Mesothelial cell of epicardium (in vitro differentiated cells): ENCODE measurements around the gene GOLIM4. TPM values are rescaled to one million over a fixed set of nuclear protein-coding genes. Genes with fewer than 3 reads are reported as not detected.

Source experiments
- DNase-seq, 2 experiments: peaks; one replicate each; pipeline ENCODE4 v3.0.0; 2021; ENCODE audit warnings: low spot score in 2 of 2; ENCODE audit not compliant: unreplicated experiment in 2 of 2
- H3K27ac Mint-ChIP-seq: 2 replicates; pipeline ENCODE4 v1.8.0; 2021; ENCODE audit warnings: mixed read lengths
- H3K27me3 Mint-ChIP-seq: 2 replicates; pipeline ENCODE4 v1.8.0; 2021; ENCODE audit warnings: low read depth, mixed read lengths
- H3K36me3 Mint-ChIP-seq: 2 replicates; pipeline ENCODE4 v1.8.0; 2021; ENCODE audit warnings: mixed read lengths
- H3K4me1 Mint-ChIP-seq: 2 replicates; pipeline ENCODE4 v1.8.0; 2021; ENCODE audit warnings: mixed read lengths
- H3K4me3 Mint-ChIP-seq: 2 replicates; pipeline ENCODE4 v1.8.0; 2021; ENCODE audit warnings: mild to moderate bottlenecking, moderate library complexity, mixed read lengths
- H3K9me3 Mint-ChIP-seq: 2 replicates; pipeline ENCODE4 v1.8.0; 2021; ENCODE audit warnings: mixed read lengths
- total RNA-seq: library from RNA; stranded (reverse); gene quantifications from 3 replicates; pipeline ENCODE4 v1.2.1, GENCODE V29; 2021
- TF ChIP-seq, protein P1 (sequence below): fragments of 200-600 bp; sonication (generic); IDR thresholded peaks from one replicate; pipeline ENCODE4 v1.5.0; 2021; ENCODE audit warnings: antibody characterized with exemption; ENCODE audit not compliant: unreplicated experiment

The GOLIM4 gene
- total RNA-seq, 1 donor from 2014 or later, result 93.7 TPM

DNA sequence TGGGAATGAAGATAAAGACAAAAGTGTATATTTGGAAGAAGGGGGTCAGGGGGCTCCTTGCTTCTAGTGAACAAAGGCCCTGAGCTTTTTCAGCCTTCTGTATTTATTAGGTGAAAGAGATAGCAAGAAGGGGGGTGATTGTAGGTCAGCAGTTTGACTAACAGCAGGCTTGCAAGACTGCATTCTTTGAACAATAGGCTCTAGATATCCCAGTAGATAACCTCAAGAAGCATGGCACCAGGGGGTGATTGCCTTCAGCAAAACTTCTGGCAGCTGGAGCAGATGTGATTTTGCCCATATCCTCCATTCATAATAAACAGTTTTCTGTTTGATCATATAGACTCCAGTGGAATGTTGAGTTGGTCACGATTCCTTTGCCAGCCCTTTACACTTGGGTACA, 31.7 kb upstream of the GOLIM4 start:
- no peak for DNase-seq
- no peak overlapping the region for H3K4me3 Mint-ChIP-seq
- TF ChIP-seq, protein P1, sequence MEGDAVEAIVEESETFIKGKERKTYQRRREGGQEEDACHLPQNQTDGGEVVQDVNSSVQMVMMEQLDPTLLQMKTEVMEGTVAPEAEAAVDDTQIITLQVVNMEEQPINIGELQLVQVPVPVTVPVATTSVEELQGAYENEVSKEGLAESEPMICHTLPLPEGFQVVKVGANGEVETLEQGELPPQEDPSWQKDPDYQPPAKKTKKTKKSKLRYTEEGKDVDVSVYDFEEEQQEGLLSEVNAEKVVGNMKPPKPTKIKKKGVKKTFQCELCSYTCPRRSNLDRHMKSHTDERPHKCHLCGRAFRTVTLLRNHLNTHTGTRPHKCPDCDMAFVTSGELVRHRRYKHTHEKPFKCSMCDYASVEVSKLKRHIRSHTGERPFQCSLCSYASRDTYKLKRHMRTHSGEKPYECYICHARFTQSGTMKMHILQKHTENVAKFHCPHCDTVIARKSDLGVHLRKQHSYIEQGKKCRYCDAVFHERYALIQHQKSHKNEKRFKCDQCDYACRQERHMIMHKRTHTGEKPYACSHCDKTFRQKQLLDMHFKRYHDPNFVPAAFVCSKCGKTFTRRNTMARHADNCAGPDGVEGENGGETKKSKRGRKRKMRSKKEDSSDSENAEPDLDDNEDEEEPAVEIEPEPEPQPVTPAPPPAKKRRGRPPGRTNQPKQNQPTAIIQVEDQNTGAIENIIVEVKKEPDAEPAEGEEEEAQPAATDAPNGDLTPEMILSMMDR, result no peak
- no peaks in the 10 kb centered on the region for H3K4me1 Mint-ChIP-seq
- H3K9me3 Mint-ChIP-seq, result peaks cover 36% of the 10 kb centered on the region
- H3K36me3 Mint-ChIP-seq, result peaks cover 6% of the 10 kb centered on the region
- peaks cover 2% of the 10 kb centered on the region for H3K27me3 Mint-ChIP-seq
- no peak overlapping the region for H3K27ac Mint-ChIP-seq

DNA sequence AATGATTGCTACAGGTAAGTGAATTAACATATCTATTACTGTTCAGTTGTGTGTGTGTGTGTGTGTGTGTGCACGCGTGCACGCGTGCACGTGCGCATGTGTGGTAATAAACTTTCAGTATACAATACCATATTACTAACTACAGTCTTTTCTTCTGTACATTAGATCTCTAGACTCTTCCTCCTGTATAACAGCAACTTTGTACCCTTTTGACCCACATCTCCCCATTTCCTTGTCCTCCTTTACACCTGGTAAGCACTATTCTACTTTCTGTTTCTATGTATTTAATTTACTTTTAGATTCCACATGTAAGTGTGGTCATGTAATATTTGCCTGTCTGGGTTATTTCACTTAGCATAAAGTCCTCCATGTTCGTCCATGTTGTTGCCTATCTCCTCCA, 29.1 kb upstream of the GOLIM4 start:
- Mint-ChIP-seq H3K27me3 (no peaks in the 10 kb centered on the region), H3K4me3 (no peak overlapping the region), H3K9me3 (peaks cover 31% of the 10 kb centered on the region), H3K27ac (no peak overlapping the region), H3K4me1 (no peaks in the 10 kb centered on the region), H3K36me3 (peaks cover 6% of the 10 kb centered on the region)
- DNase-seq, result no peak
- TF ChIP-seq, protein P1, result no peak

DNA sequence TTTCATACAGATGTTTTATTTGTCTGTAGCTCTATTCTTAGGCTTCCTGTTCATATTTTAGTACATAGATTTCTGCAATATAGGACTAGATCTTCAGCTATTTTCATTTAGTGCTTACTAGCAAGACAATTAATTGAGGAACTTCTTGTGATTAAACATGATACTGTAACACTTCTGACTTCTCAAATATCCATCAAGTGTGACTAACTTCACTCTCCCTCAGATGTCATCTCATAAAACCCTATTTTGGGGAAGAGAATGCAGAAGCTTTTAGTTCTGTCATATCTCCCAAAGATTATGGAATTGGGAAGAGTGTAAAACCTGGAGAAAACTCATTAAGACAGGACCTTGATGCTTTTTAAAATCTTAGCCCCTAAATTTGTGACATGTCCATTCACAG, 28.6 kb upstream of the GOLIM4 start:
- no peak for DNase-seq
- peaks cover 26% of the 10 kb centered on the region for H3K9me3 Mint-ChIP-seq
- H3K36me3 Mint-ChIP-seq, result peaks cover 6% of the 10 kb centered on the region
- H3K4me1 Mint-ChIP-seq, result no peaks in the 10 kb centered on the region
- no peak overlapping the region for H3K27ac Mint-ChIP-seq
- TF ChIP-seq, protein P1, result no peak
- H3K4me3 Mint-ChIP-seq, result no peak overlapping the region
- H3K27me3 Mint-ChIP-seq, result no peaks in the 10 kb centered on the region

DNA sequence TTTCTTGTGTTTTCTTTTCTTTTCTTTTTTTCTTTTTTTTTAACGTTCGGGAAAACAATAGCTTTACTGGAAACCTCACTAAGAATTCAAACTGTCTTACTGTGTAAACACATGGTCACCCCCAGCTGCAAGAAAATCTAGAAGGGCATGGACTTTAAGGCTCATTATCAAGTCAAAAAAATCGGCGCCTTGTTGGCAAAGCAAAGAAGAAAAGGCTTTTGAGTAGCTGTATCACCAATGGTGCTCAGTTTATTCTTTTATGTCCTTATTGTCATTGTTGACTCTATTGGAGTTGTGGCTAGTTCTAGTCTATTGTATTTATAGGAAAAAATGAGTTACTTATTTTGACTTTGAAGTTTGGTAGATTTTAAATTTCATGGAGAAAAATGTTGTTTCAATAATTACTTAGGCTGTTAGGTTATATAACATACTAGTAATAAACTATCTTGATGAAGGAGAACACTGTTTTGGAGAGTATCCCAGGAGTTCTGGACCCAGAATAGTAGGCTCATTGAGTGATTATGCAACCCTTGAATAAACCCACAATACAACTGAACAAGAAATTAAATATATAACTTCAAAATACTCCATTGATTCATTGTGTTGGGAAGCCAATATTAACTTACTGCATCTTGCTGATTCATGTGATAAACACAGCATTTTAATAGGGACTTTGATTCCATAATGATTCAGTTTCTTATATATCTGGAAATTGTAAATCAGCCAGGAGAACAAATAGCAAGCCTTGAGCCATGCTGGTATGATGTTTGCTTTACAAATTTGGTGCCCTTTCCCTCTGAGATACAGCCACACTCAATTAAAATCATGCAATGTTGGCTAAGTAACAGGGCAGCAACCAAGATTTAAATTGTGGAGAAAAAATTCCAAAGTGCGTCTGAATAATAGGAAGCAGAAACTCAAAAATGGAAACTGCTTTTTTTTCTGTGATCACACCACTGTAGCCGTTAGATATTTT, 27.8 kb upstream of the GOLIM4 start:
- H3K36me3 Mint-ChIP-seq, result peaks cover 6% of the 10 kb centered on the region
- H3K4me1 Mint-ChIP-seq, result no peaks in the 10 kb centered on the region
- DNase-seq, result no peak
- TF ChIP-seq, protein P1, result no peak
- H3K27me3 Mint-ChIP-seq, result no peaks in the 10 kb centered on the region
- H3K27ac Mint-ChIP-seq, result no peak overlapping the region
- peaks cover 21% of the 10 kb centered on the region for H3K9me3 Mint-ChIP-seq
- H3K4me3 Mint-ChIP-seq, result no peak overlapping the region

DNA sequence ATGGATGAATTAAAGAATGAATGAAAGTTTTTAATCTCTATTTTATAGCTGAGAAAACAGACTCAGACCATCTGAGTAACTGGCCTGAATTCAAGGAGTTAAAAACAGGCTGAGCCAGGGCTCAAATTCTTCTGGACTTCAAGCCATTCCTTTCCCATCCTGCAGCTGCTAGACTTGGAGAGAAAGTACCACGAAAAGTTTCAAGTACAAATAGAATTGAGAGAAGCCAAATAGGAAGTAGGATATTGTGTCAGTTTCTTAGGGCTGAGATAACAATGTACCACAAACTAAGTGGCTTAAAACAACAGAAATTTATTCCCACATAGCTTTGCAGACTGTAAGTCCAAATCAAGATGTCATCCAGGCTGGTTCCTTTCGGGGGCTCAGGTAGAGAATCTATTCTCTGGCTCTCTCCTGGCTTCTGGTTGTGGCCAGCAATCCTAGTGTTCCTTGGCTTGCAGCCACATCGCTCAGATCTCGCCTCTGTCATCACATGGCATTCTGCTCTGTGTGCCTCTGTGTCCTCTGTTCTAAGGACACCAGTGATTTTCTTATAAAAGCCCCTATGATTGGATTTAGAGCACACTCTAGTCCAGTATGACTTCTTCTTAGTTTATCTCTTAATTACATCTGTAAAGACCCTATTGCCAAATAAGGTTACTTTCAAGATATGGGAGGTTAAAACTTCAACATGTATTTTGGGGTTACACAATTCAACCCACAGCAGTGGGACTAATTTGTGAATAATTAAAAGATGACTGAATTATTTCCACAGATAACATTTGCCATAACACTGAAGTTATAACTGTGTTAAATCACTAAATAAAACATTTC, 25.7 kb upstream of the GOLIM4 start:
- peaks cover 2% of the 10 kb centered on the region for H3K36me3 Mint-ChIP-seq

More for the DNA sequence above, 25.7 kb upstream of the GOLIM4 start:
- H3K27me3 Mint-ChIP-seq, result no peaks in the 10 kb centered on the region
- H3K27ac Mint-ChIP-seq, result no peak overlapping the region
- peaks cover 6% of the 10 kb centered on the region for H3K9me3 Mint-ChIP-seq
- no peak for DNase-seq
- peaks cover 8% of the 10 kb centered on the region for H3K4me1 Mint-ChIP-seq
- H3K4me3 Mint-ChIP-seq, result no peak overlapping the region
- TF ChIP-seq, protein P1, result no peak
